GM18858 (cell line): Measurements from ENCODE around the gene SIGLECL1.

ENCODE experiments used
- ATAC-seq: cut with Tn5 transposase; IDR thresholded peaks from one replicate; pipeline ENCODE4 v1.9.1; 2021; ENCODE audit not compliant: unreplicated experiment

The SIGLECL1 gene

GRCh38 chr19:51252306-51253079 lies 1.6 kb downstream of the SIGLECL1 start:
- ATAC-seq, result no peak

GRCh38 chr19:51253088-51253806 lies 2.4 kb downstream of the SIGLECL1 start:
- ATAC-seq, result no peak

GRCh38 chr19:51256155-51256625 lies 5.3 kb downstream of the SIGLECL1 start:
- no peak for ATAC-seq

- no peak for ATAC-seq
These were observed 6.6 kb downstream of the SIGLECL1 start for GRCh38 chr19:51257471-51257870.

- ATAC-seq, result no peak
These were observed 7.6 kb downstream of the SIGLECL1 start for GRCh38 chr19:51258165-51259160.

- ATAC-seq, result no peak
These were observed 8.7 kb downstream of the SIGLECL1 start for GRCh38 chr19:51259348-51260245.

- ATAC-seq, result no peak
These were observed 12.9 kb downstream of the SIGLECL1 start for GRCh38 chr19:51263808-51264207.

GRCh38 chr19:51271067-51271466 lies 20.2 kb downstream of the SIGLECL1 start:
- no peak for ATAC-seq

- no peak for ATAC-seq
These were observed 21.4 kb downstream of the SIGLECL1 start for GRCh38 chr19:51272183-51272810.

- no peak for ATAC-seq
These were observed 23.3 kb downstream of the SIGLECL1 start for GRCh38 chr19:51274049-51274770.

- no peak for ATAC-seq
These were observed 26.2 kb downstream of the SIGLECL1 start for GRCh38 chr19:51277112-51277511.

GRCh38 chr19:51282335-51282734 lies 31.5 kb downstream of the SIGLECL1 start:
- ATAC-seq, result no peak

- ATAC-seq, result no peak
These were observed 34.8 kb downstream of the SIGLECL1 start for GRCh38 chr19:51285682-51286081.

- no peak for ATAC-seq
These were observed 38.8 kb downstream of the SIGLECL1 start for GRCh38 chr19:51289635-51290034.

- no peak for ATAC-seq
These were observed 42.1 kb downstream of the SIGLECL1 start for GRCh38 chr19:51292971-51293370.

GRCh38 chr19:51293571-51294210 lies 42.8 kb downstream of the SIGLECL1 start:
- ATAC-seq, result no peak

GRCh38 chr19:51294211-51294976 lies 43.5 kb downstream of the SIGLECL1 start:
- ATAC-seq, result no peak

- ATAC-seq, result no peak
These were observed 44.1 kb downstream of the SIGLECL1 start for GRCh38 chr19:51294977-51295375.
